Epithelial cell of proximal tubule (primary cell): ENCODE measurements around the gene HLF. TPM values are rescaled to one million over a fixed set of nuclear protein-coding genes. Genes with fewer than 3 reads are reported as not detected.

Source experiments
- DNase-seq: peaks from one replicate; pipeline ENCODE4 v3.0.0-alpha.2; 2011; ENCODE audit warnings: low read depth
- H3K4me3 ChIP-seq: 2 replicates; pipeline ENCODE4 v1.5.1; 2011; ENCODE audit warnings: low read depth, mild to moderate bottlenecking, low read length
- CTCF ChIP-seq: conservative IDR thresholded peaks from 2 replicates; pipeline ENCODE4 v1.5.1; 2012; ENCODE audit warnings: low read depth, mild to moderate bottlenecking, low read length
- total RNA-seq: library from RNA; depleted of rRNA; stranded (reverse); fragments of >200 nt; gene quantifications from 2 replicates; pipeline ENCODE4 v1.2.3, GENCODE V29; 2015

HLF gene
- total RNA-seq, 1 donor from 2014 or later: 0.75 TPM

- DNase-seq: no peak
- no peak overlapping the region for H3K4me3 ChIP-seq
- no peak for TF ChIP-seq CTCF
Observed at GRCh38 chr17:55291114-55291507, 26.4 kb downstream of the HLF start.

- TF ChIP-seq CTCF: no peak
- no peak overlapping the region for H3K4me3 ChIP-seq
- DNase-seq: no peak
Observed at GRCh38 chr17:55292094-55292493, 27.3 kb downstream of the HLF start.

DNA sequence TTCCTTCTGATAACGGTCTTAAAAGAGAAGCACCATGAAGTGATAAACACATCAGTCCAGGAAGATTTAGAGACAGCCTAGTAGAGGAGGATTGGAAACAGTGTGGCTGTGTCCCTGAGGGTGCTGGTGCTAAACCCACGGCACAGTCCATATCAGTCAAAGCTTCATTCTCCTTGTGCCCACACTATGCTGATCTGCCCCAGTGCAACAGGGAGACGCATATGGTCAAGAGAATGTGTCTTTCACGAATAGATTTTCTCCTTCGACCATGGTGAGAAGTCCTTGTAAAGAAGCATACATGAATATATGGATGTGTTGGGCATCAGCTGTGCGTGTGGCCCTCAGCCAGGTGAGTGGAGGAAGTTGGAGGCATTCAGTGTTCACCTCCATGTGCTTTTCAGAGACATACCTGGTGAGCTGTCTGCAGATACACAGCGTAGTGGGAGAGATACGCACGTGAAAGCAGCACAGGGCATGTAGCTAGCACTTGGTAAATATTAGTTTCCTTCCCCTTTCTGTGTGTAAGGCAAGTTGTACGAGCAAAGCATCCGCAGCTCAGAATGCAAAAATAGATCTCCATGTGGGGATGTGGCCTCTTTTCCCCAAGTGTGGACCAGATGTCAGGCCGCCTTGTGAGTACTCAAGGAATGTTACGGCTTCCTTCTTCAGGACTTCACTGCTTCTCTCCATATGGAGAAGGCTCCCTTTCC lies 29.4 kb downstream of the HLF start:
- no peak overlapping the region for H3K4me3 ChIP-seq
- no peak for TF ChIP-seq CTCF
- no peak for DNase-seq

DNA sequence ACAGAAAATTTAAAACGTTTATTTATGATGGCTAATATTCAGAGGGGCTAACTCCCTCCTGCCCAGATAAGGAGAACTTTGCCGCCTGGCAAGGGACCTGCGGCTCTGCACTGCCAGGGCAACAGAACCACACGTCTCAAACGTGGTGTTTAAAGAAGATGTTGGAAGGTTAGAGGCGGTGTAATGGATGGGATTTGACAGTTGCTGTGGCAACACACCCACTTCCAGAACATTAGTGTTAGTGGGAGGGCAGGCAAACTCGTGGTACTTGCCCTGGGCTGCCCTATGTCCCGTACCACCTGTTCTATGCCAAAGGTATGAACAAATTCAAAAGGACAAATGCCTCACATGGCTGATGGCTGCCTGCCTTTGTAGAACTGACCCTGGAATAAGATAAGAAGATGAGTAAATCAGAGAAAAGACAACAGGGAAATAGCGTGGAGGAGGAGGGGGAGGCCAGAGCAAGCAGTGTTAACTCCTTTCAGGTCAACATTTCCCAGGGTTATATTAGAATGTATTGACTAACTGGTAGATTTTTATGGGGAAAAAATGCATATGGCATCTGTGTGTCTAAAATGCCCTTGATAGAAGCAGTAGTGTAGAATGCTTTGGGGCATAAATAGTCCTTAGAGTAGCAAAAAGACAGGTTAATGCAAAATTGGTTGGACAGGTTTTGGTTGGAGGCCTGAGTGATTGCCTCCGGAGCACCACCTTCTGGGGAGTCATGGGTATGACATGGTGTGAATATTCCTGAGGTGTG lies 30.8 kb downstream of the HLF start:
- no peak overlapping the region for H3K4me3 ChIP-seq
- peak; percentile 91 for TF ChIP-seq CTCF
- no peak for DNase-seq

- H3K4me3 ChIP-seq: no peak overlapping the region
- DNase-seq: no peak
- TF ChIP-seq CTCF: no peak
Observed at GRCh38 chr17:55296171-55296695, 31.5 kb downstream of the HLF start.

- DNase-seq: no peak
- H3K4me3 ChIP-seq: no peak overlapping the region
- TF ChIP-seq CTCF: no peak
Observed at GRCh38 chr17:55296699-55297098, 31.9 kb downstream of the HLF start.
